OCI-LY7 (cell line): ENCODE results near the gene PHACTR1. TPM values are rescaled to one million over a fixed set of nuclear protein-coding genes. Genes with fewer than 3 reads are reported as not detected.
"Not testable (repeated sequence)": the region's sequence is repeated elsewhere in the genome, so short reads cannot be mapped to it uniquely, and the experiment has no call there.

Source experiments
- BruUV-seq: library from RNA; stranded (reverse); fragments of 400-500 nt; replicated peaks from 2 replicates; lab custom pipeline; 2021; lab: Mats Ljungman, UMichigan
- CTCF ChIA-PET: fragments of 300-600 bp; sonication (Branson Sonifier 250); formaldehyde crosslinking; loops from one replicate; lab custom pipeline; 2022; ENCODE audit warnings: antibody characterized with exemption; ENCODE audit not compliant: unreplicated experiment; lab: Charles Lee
- POLR2A ChIA-PET: fragments of 300-600 bp; sonication (Branson Sonifier 250); formaldehyde crosslinking; loops from one replicate; lab custom pipeline; 2022; ENCODE audit warnings: antibody characterized with exemption; lab: Charles Lee
- DNase-seq: peaks from one replicate; pipeline ENCODE4 v3.0.0-alpha.2; 2015; ENCODE audit warnings: low spot score
- H2AFZ ChIP-seq: fragments of 200-600 bp; sonication (generic), shearing (Covaris generic); 2 replicates; pipeline ENCODE4 v1.6.1; 2014; ENCODE audit warnings: mild to moderate bottlenecking, antibody characterized with exemption, low read length, moderate library complexity
- H3K27ac ChIP-seq: fragments of 200-600 bp; sonication (generic); 2 replicates; pipeline ENCODE4 v1.5.1; 2014; ENCODE audit warnings: mixed run types, low read depth, mild to moderate bottlenecking, moderate library complexity, low read length, inconsistent platforms; ENCODE audit not compliant: poor library complexity, severe bottlenecking
- H3K36me3 ChIP-seq: fragments of 200-600 bp; sonication (generic); 2 replicates; pipeline ENCODE4 v1.6.1; 2014; ENCODE audit warnings: mild to moderate bottlenecking, antibody characterized with exemption, low read length, moderate library complexity, mixed read lengths; ENCODE audit not compliant: insufficient read depth
- H3K4me1 ChIP-seq: fragments of 200-600 bp; sonication (generic); 2 replicates; pipeline ENCODE4 v1.5.1; 2014; ENCODE audit warnings: mild to moderate bottlenecking, low read length; ENCODE audit not compliant: insufficient read depth, poor library complexity, severe bottlenecking
- H3K4me2 ChIP-seq: fragments of 200-600 bp; sonication (generic); 2 replicates; pipeline ENCODE4 v1.6.1; 2014; ENCODE audit warnings: mild to moderate bottlenecking, low read length
- H3K4me3 ChIP-seq: fragments of 200-600 bp; sonication (generic); 2 replicates; pipeline ENCODE4 v1.5.1; 2014; ENCODE audit warnings: mild to moderate bottlenecking, low read depth, low read length; ENCODE audit not compliant: poor library complexity, severe bottlenecking
- H3K79me2 ChIP-seq: fragments of 200-600 bp; sonication (generic); 2 replicates; pipeline ENCODE4 v1.6.1; 2016; ENCODE audit warnings: low read depth, mild to moderate bottlenecking, low read length, moderate library complexity, mixed read lengths; ENCODE audit not compliant: insufficient read depth
- H3K9me2 ChIP-seq: fragments of 200-600 bp; sonication (generic); 2 replicates; pipeline ENCODE4 v1.6.1; 2016; ENCODE audit warnings: mild to moderate bottlenecking, low read length, mixed read lengths; ENCODE audit not compliant: insufficient read depth
- H3K9me3 ChIP-seq: fragments of 200-600 bp; sonication (generic); 2 replicates; pipeline ENCODE4 v1.6.1; 2014; ENCODE audit warnings: mild to moderate bottlenecking, mixed run types, low read length, mixed read lengths
- H4K20me1 ChIP-seq: fragments of 200-600 bp; sonication (generic); 2 replicates; pipeline ENCODE4 v1.6.1; 2014; ENCODE audit warnings: mild to moderate bottlenecking, antibody characterized with exemption, low read length, moderate library complexity, mixed read lengths; ENCODE audit not compliant: insufficient read depth
- CTCF ChIP-seq: fragments of 200-600 bp; sonication (generic); conservative IDR thresholded peaks from 2 replicates; pipeline ENCODE4 v1.5.1; 2014; ENCODE audit warnings: mild to moderate bottlenecking, antibody characterized with exemption, low read length, moderate library complexity, mixed read lengths
- EZH2phosphoT487 ChIP-seq: fragments of 200-600 bp; sonication (generic); IDR thresholded peaks from 2 replicates; pipeline ENCODE4 v1.6.1; 2018; ENCODE audit warnings: low read depth, borderline replicate concordance, mild to moderate bottlenecking, mixed run types, antibody characterized with exemption, low read length, moderate library complexity, mixed read lengths
- intact Hi-C: fragments of 100-400 bp; cut with micrococcal nuclease; formaldehyde crosslinking; loops from one replicate; pipeline ENCODE4 v1.10.0; 2022; ENCODE audit not compliant: unreplicated experiment
- total RNA-seq, 2 experiments: library from RNA; depleted of rRNA in 1 of 2; stranded (reverse); fragments of >200 nt in 1 of 2; shearing (Covaris generic) in 1 of 2; gene quantifications; 2 replicates each; pipeline ENCODE4 v1.2.3, GENCODE V29; 2014 to 2022

The PHACTR1 gene
- total RNA-seq, 2 experiments from 2014 or later = 25.1 to 46.6 TPM

DNA sequence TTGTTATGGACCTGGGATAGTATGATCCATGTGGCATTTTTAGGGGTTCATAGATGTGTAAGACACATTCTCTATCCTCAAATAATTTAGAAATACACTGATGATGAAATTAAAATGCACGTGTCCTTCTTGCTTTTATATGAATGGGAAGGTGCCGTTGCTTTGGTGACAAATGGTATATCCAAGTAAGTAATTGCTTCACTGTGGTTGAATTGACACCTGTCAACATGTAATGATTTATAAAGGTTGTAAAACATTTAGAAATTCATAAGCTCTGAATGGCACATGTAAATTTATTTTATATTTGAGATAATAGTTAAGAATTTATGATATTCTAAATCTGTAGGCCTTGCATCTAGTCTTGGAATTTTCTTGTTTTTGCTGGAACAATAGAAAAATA is 227.0 kb downstream of the PHACTR1 start:
- no TSS peak for BruUV-seq
- no peak overlapping the region for H2AFZ ChIP-seq
- CTCF ChIA-PET = no interaction called here
- H3K9me2 ChIP-seq = no peaks in the 10 kb centered on the region
- H3K36me3 ChIP-seq = no peaks in the 10 kb centered on the region
- DNase-seq = no peak
- no peak for TF ChIP-seq EZH2phosphoT487
- no peak for TF ChIP-seq CTCF
- H3K4me3 ChIP-seq = no peak overlapping the region
- intact Hi-C loops = no loop called here
- no peak overlapping the region for H3K4me2 ChIP-seq
- no peaks in the 10 kb centered on the region for H3K9me3 ChIP-seq
- no peaks in the 10 kb centered on the region for H3K4me1 ChIP-seq
- no peaks in the 10 kb centered on the region for H3K79me2 ChIP-seq
- no peaks in the 10 kb centered on the region for H4K20me1 ChIP-seq
- no peak overlapping the region for H3K27ac ChIP-seq
- POLR2A ChIA-PET = no interaction called here

- Histone ChIP-seq H3K4me1 (no peaks in the 10 kb centered on the region), H3K9me3 (no peaks in the 10 kb centered on the region), H4K20me1 (no peaks in the 10 kb centered on the region), H3K79me2 (no peaks in the 10 kb centered on the region), H3K4me3 (no peak overlapping the region), H2AFZ (no peak overlapping the region), H3K9me2 (no peaks in the 10 kb centered on the region), H3K36me3 (no peaks in the 10 kb centered on the region), H3K27ac (no peak overlapping the region), H3K4me2 (no peak overlapping the region)
- POLR2A ChIA-PET = interaction anchor here (0.5 kb wide), 1 partner anchor 957 kb away, joined by 3 read pairs; no protein-coding TSS in a partner anchor
- CTCF ChIA-PET = no interaction called here
- TF ChIP-seq CTCF (no peak), EZH2phosphoT487 (no peak)
- DNase-seq = no peak
- intact Hi-C loops = no loop called here
- no TSS peak for BruUV-seq
These were observed 227.4 kb downstream of the PHACTR1 start for GRCh38 chr6:12944001-12944400.

DNA sequence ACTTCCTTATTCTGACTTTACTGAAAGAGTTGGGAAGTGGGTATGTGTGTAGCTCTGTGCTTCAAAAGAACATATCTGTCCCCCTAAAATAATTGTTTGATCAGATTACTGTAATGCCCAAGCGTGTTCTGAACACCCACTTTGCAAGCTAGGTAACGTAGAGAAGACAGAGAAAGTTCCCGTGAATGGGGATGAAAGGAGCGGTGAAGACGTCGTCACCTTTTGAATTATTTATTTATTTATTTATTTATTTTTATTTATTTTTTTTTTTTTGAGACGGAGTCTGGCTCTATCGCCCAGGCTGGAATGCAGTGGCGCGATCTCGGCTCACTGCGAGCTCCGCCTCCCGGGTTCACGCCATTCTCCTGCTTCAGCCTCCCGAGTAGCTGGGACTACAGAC is 228.0 kb downstream of the PHACTR1 start:
- H3K36me3 ChIP-seq, H3K9me2 ChIP-seq, H2AFZ ChIP-seq, H3K27ac ChIP-seq, DNase-seq, H3K4me2 ChIP-seq, BruUV-seq, CTCF ChIA-PET, H3K4me1 ChIP-seq, H3K4me3 ChIP-seq, intact Hi-C loops, H3K79me2 ChIP-seq, H4K20me1 ChIP-seq, H3K9me3 ChIP-seq: not testable (repeated sequence)
- POLR2A ChIA-PET = interaction anchor here (0.5 kb wide), 1 partner anchor 956 kb away, joined by 3 read pairs; no protein-coding TSS in a partner anchor
